ENCODE results near the gene RNASE9. TPM values are rescaled to one million over a fixed set of nuclear protein-coding genes. Genes with fewer than 3 reads are reported as not detected.

RNASE9 gene
- total and polyA plus RNA-seq, 9 of the 15 experiments (the other 6 are each of a cell fraction or from before 2014, with no cell fraction given): not detected

GRCh38 chr14:20569066-20569465 is 8.2 kb upstream of the RNASE9 start:
- no peak for FAIRE-seq
- Histone ChIP-seq H3K27me3 (ENCODE audit: control insufficient read depth in 2 of 2, insufficient read depth in 2 of 2, low read length in 2 of 2) (no peaks in the 10 kb centered on the region), H4K20me1 (replicated peaks; ENCODE audit: control insufficient read depth, insufficient read depth, low read length) (no peaks in the 10 kb centered on the region), H3K36me3 (ENCODE audit: control insufficient read depth, insufficient read depth, low read length) (no peaks in the 10 kb centered on the region), H3K4me1 (replicated peaks in 1 of 2; ENCODE audit: control insufficient read depth in 2 of 2, insufficient read depth in 2 of 2, low read length in 2 of 2) (peaks cover 0 to 6% of the 10 kb centered on the region in 2 experiments; a peak in 2 of 5 replicates), H3K9me3 (replicated peaks; ENCODE audit: control insufficient read depth, insufficient read depth, low read depth, low read length) (no peaks in the 10 kb centered on the region), H3K4me2 (ENCODE audit: insufficient read depth, low read length) (no peak overlapping the region), H3K79me2 (ENCODE audit: control insufficient read depth, insufficient read depth, low read length) (no peaks in the 10 kb centered on the region), H2AFZ (ENCODE audit: low read depth, low read length) (no peak overlapping the region), H3K4me3 (no peak overlapping the region), H3K9ac (ENCODE audit: insufficient read depth in 1 of 2, low read depth in 2 of 2, low read length in 2 of 2) (no peak overlapping the region), H3K27ac (ENCODE audit: extremely low read depth, low read depth, low read length) (no peak overlapping the region), H3K9me1 (ENCODE audit: control insufficient read depth, insufficient read depth, low read length) (no peaks in the 10 kb centered on the region)
- ChIA-PET CTCF (ENCODE audit: low intra/inter-chr PET ratio) (no interaction called here), POLR2A (interaction anchor here (0.7 kb wide), 1 partner anchor 10 kb away, joined by 4 read pairs; no protein-coding TSS in a partner anchor)
- intact Hi-C loops (cut with micrococcal nuclease): no loop called here
- DNase-seq (ENCODE audit: extremely low read depth in 1 of 4, low spot score in 3 of 4): no peak
- no peak for ATAC-seq
- in situ Hi-C loops (cut with MboI): no loop called here
- TF ChIP-seq HCFC1 (IDR thresholded peaks at IDR 0.05; ENCODE audit: low read depth, low read length) (no peak), ETV1 (tag; conservative IDR thresholded peaks at IDR 0.05; ENCODE audit: low read depth) (no peak), HMGN3 (IDR thresholded peaks at IDR 0.05; ENCODE audit: borderline replicate concordance, extremely low read depth, insufficient read length, low read depth, low read length) (no peak), BCLAF1 (IDR thresholded peaks at IDR 0.05; ENCODE audit: borderline replicate concordance in 1 of 2, control insufficient read depth in 1 of 2, low read depth in 2 of 2, low read length in 1 of 2) (no peak), SRSF1 (IDR thresholded peaks at IDR 0.05; ENCODE audit: low read depth, low read length) (no peak), MYBL2 (IDR thresholded peaks at IDR 0.05; ENCODE audit: low read depth) (no peak), MYBL2 (CRISPR knock-in tag; IDR thresholded peaks at IDR 0.05; ENCODE audit: borderline replicate concordance) (no peak), KLF1 (tag; IDR thresholded peaks at IDR 0.05) (no peak), NCOA4 (IDR thresholded peaks at IDR 0.05; ENCODE audit: partially characterized antibody) (no peak), ZBTB34 (CRISPR knock-in tag; IDR thresholded peaks at IDR 0.05) (no peak), ZNF668 (CRISPR knock-in tag; IDR thresholded peaks at IDR 0.05) (no peak), BRD4 (IDR thresholded peaks at IDR 0.05) (no peak)
- no TSS peak for BruUV-seq (replicated peaks)
